Activated CD4-positive, alpha-beta memory T cell treated with anti-CD3 and anti-CD28 coated beads for 36 hours (primary cell): Measurements from ENCODE around the gene IRAK1. TPM values are rescaled to one million over a fixed set of nuclear protein-coding genes. Genes with fewer than 3 reads are reported as not detected.
"Not testable (repeated sequence)": the region's sequence is repeated elsewhere in the genome, so short reads cannot be mapped to it uniquely, and the experiment has no call there.

Experiments
- CTCF ChIA-PET: fragments of 350-600 bp; sonication (Branson Sonifier 250); formaldehyde crosslinking; loops from one replicate; lab custom pipeline; 2021; ENCODE audit warnings: antibody characterized with exemption, inconsistent platforms; lab: Charles Lee
- POLR2A ChIA-PET: fragments of 350-600 bp; sonication (Branson Sonifier 250); formaldehyde crosslinking; loops from one replicate; lab custom pipeline; 2021; ENCODE audit warnings: antibody characterized with exemption; lab: Charles Lee
- DNase-seq: peaks from one replicate; pipeline ENCODE4 v3.0.0-alpha.2; 2020
- H3K27ac Mint-ChIP-seq: one replicate; pipeline ENCODE4 v1.8.0; 2021; ENCODE audit warnings: mixed read lengths
- H3K27me3 Mint-ChIP-seq: one replicate; pipeline ENCODE4 v1.8.0; 2021; ENCODE audit warnings: mixed read lengths
- H3K36me3 Mint-ChIP-seq: one replicate; pipeline ENCODE4 v1.8.0; 2021; ENCODE audit warnings: mixed read lengths
- H3K4me1 Mint-ChIP-seq: one replicate; pipeline ENCODE4 v1.8.0; 2021; ENCODE audit warnings: low read depth, mixed read lengths
- H3K4me3 Mint-ChIP-seq: one replicate; pipeline ENCODE4 v1.8.0; 2021; ENCODE audit warnings: mild to moderate bottlenecking, mixed read lengths
- H3K9me3 Mint-ChIP-seq: one replicate; pipeline ENCODE4 v1.8.0; 2021; ENCODE audit warnings: mixed read lengths
- intact Hi-C: fragments of 100-400 bp; cut with micrococcal nuclease; formaldehyde crosslinking; loops from one replicate; pipeline ENCODE4 v1.15.1; 2023
- total RNA-seq, 2 experiments: library from RNA; stranded (reverse); gene quantifications; one replicate each; pipeline ENCODE4 v1.2.3, GENCODE V29; 2021

The IRAK1 gene
- total RNA-seq, 2 experiments from 2014 or later = 99.6 to 106 TPM

GRCh38 chrX:154008521-154008920, 11.2 kb downstream of the IRAK1 start:
- Mint-ChIP-seq H3K4me1 (no peaks in the 10 kb centered on the region), H3K4me3 (no peak overlapping the region), H3K27me3 (no peaks in the 10 kb centered on the region), H3K27ac (no peak overlapping the region), H3K9me3 (no peaks in the 10 kb centered on the region), H3K36me3 (peaks cover 22% of the 10 kb centered on the region)
- DNase-seq = no peak
- intact Hi-C loops = no loop called here
- CTCF ChIA-PET = interaction anchor here (0.6 kb wide), 1 partner anchor 28 kb away, joined by 3 read pairs; no protein-coding TSS in a partner anchor
- POLR2A ChIA-PET = no interaction called here

DNA sequence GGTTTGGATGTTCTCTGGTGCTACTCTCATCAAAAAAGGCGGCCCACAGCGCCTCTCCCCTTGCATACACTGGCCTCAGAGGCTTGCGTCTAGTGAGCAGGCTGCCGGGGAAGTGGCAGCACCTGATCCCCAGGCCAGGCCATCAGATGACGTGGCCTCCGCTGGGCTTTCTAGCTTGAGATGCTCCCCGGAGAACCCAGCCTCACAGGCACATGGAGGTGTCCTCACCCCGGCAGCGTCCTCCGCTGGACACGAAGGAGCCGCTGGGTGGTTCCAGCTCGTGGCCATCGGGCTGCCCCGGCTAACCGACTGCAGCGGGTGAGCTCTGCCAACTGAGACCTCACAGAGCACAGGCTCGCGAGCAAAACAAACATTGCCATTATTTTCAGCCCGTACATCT, 12.8 kb downstream of the IRAK1 start:
- no peaks in the 10 kb centered on the region for H3K9me3 Mint-ChIP-seq
- no peak overlapping the region for H3K4me3 Mint-ChIP-seq
- no peaks in the 10 kb centered on the region for H3K27me3 Mint-ChIP-seq
- ChIA-PET POLR2A (no interaction called here), CTCF (no interaction called here)
- intact Hi-C loops = no loop called here
- peaks cover 23% of the 10 kb centered on the region for H3K36me3 Mint-ChIP-seq
- DNase-seq = no peak
- H3K4me1 Mint-ChIP-seq = peaks cover 8% of the 10 kb centered on the region
- H3K27ac Mint-ChIP-seq = no peak overlapping the region

DNA sequence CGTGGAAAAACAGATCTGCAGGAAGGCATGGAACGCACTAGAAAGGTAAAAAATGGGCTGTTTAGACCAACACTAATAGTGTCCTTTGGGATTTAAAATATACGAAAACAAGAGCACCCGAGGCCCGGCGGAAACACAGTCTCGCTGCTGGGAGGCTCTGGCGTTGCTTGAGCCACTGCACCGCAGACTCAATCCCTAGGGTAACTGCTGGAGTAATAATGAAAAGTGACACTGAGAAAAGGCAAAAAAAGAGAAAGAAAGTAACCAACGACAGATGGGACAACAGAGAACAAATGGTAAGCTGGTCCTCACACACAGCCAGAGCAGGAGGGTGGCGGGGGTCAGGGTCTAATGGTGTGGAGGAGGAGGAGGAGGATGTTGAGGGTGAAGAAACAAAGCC, 15.4 kb downstream of the IRAK1 start:
- no peak for DNase-seq
- Mint-ChIP-seq H3K27ac (no peak overlapping the region), H3K4me1 (peaks cover 11% of the 10 kb centered on the region), H3K36me3 (peaks cover 11% of the 10 kb centered on the region), H3K9me3 (no peaks in the 10 kb centered on the region), H3K27me3 (no peaks in the 10 kb centered on the region), H3K4me3 (no peak overlapping the region)
- ChIA-PET CTCF (interaction anchor here (6.2 kb wide), 1 partner anchor 9 kb away, joined by 37 read pairs; no protein-coding TSS in a partner anchor), POLR2A (no interaction called here)
- intact Hi-C loops = no loop called here

- H3K27me3 Mint-ChIP-seq = no peaks in the 10 kb centered on the region
- peak overlapping the region; percentile 65 for H3K4me3 Mint-ChIP-seq
- peaks cover 8% of the 10 kb centered on the region for H3K36me3 Mint-ChIP-seq
- H3K27ac Mint-ChIP-seq = peak overlapping the region; percentile 87
- ChIA-PET CTCF (interaction anchor here (6.2 kb wide), 1 partner anchor 11 kb away, joined by 37 read pairs; no protein-coding TSS in a partner anchor), POLR2A (interaction anchor here (0.6 to 2.0 kb wide), 4 partner anchors 10 to 410 kb away, joined by 3 to 6 read pairs (median 3); partner anchors contain the start of genes HCFC1 and TMEM187)
- H3K9me3 Mint-ChIP-seq = no peaks in the 10 kb centered on the region
- peak; percentile 70 for DNase-seq
- H3K4me1 Mint-ChIP-seq = peaks cover 11% of the 10 kb centered on the region
- intact Hi-C loops = loop anchor here (1.0 kb wide), 1 partner anchor 30 kb away; the partner anchor contains the start of gene TMEM187
These were observed 17.4 kb downstream of the IRAK1 start for GRCh38 chrX:154002215-154002719.

GRCh38 chrX:154000051-154000450, 19.7 kb downstream of the IRAK1 start:
- CTCF ChIA-PET = interaction anchor here (0.6 to 6.2 kb wide), 2 partner anchors 14 to 391 kb away, joined by 3 to 37 read pairs; no protein-coding TSS in a partner anchor
- no peaks in the 10 kb centered on the region for H3K9me3 Mint-ChIP-seq

GRCh38 chrX:153999359-154000037, 20.2 kb downstream of the IRAK1 start:
- intact Hi-C loops = no loop called here
- ChIA-PET CTCF (interaction anchor here (0.6 to 6.2 kb wide), 2 partner anchors 14 to 390 kb away, joined by 3 to 37 read pairs; no protein-coding TSS in a partner anchor), POLR2A (no interaction called here)
- Mint-ChIP-seq H3K4me3 (no peak overlapping the region), H3K27me3 (no peaks in the 10 kb centered on the region), H3K9me3 (no peaks in the 10 kb centered on the region), H3K27ac (no peak overlapping the region), H3K4me1 (peaks cover 11% of the 10 kb centered on the region), H3K36me3 (peaks cover 3% of the 10 kb centered on the region)
- DNase-seq = no peak

More at GRCh38 chrX:154000051-154000450, 19.7 kb downstream of the IRAK1 start:
- no peaks in the 10 kb centered on the region for H3K27me3 Mint-ChIP-seq
- H3K27ac Mint-ChIP-seq = no peak overlapping the region
- POLR2A ChIA-PET = no interaction called here
- no peak for DNase-seq
- H3K4me3 Mint-ChIP-seq = no peak overlapping the region
- H3K36me3 Mint-ChIP-seq = peaks cover 3% of the 10 kb centered on the region
- intact Hi-C loops = no loop called here
- peaks cover 11% of the 10 kb centered on the region for H3K4me1 Mint-ChIP-seq

GRCh38 chrX:153995504-153995903, 24.2 kb downstream of the IRAK1 start:
- intact Hi-C loops = no loop called here
- H3K9me3 Mint-ChIP-seq = no peaks in the 10 kb centered on the region
- H3K4me1 Mint-ChIP-seq = peaks cover 6% of the 10 kb centered on the region
- CTCF ChIA-PET = no interaction called here
- POLR2A ChIA-PET = no interaction called here
- no peaks in the 10 kb centered on the region for H3K36me3 Mint-ChIP-seq
- H3K27ac Mint-ChIP-seq = no peak overlapping the region
- no peak overlapping the region for H3K4me3 Mint-ChIP-seq
- H3K27me3 Mint-ChIP-seq = no peaks in the 10 kb centered on the region
- no peak for DNase-seq

- H3K9me3 Mint-ChIP-seq, H3K27ac Mint-ChIP-seq, H3K4me3 Mint-ChIP-seq, DNase-seq, intact Hi-C loops, CTCF ChIA-PET, POLR2A ChIA-PET, H3K27me3 Mint-ChIP-seq, H3K36me3 Mint-ChIP-seq: not testable (repeated sequence)
- peaks cover 16% of the 10 kb centered on the region for H3K4me1 Mint-ChIP-seq
These were observed 25.3 kb downstream of the IRAK1 start for GRCh38 chrX:153994398-153994797.

- intact Hi-C loops = no loop called here
- Mint-ChIP-seq H3K4me3 (no peak overlapping the region), H3K36me3 (no peaks in the 10 kb centered on the region), H3K4me1 (peaks cover 19% of the 10 kb centered on the region), H3K9me3 (no peaks in the 10 kb centered on the region), H3K27me3 (no peaks in the 10 kb centered on the region), H3K27ac (no peak overlapping the region)
- no peak for DNase-seq
- ChIA-PET POLR2A (no interaction called here), CTCF (interaction anchor here (1.0 kb wide), 1 partner anchor 20 kb away, joined by 3 read pairs; no protein-coding TSS in a partner anchor)
These were observed 25.7 kb downstream of the IRAK1 start for GRCh38 chrX:153993978-153994377.

DNA sequence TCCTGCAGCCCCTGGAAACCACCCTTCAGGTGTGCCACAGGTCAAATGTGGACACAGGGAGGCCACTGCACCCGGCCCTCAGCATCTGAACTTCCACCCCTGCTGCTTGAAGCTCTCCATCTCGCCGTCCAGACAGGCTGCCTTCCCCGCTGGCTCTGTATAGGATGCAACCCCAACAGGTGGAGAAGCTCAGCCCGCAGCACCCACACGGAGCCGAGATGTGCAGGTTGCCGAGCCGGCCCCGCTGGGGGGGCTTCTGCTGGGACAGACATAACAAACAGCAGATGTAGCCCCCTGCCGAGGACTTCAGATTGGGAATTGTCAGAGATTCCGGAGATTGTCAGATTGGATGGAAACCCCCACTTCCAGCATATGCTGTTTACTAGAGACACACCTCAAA, 26.6 kb downstream of the IRAK1 start:
- Mint-ChIP-seq H3K4me3 (no peak overlapping the region), H3K27me3 (no peaks in the 10 kb centered on the region), H3K9me3 (no peaks in the 10 kb centered on the region), H3K27ac (no peak overlapping the region), H3K36me3 (no peaks in the 10 kb centered on the region), H3K4me1 (peaks cover 19% of the 10 kb centered on the region)
- intact Hi-C loops = no loop called here
- CTCF ChIA-PET = interaction anchor here (1.0 kb wide), 1 partner anchor 21 kb away, joined by 3 read pairs; no protein-coding TSS in a partner anchor
- DNase-seq = no peak
- POLR2A ChIA-PET = no interaction called here

- Mint-ChIP-seq H3K4me3 (no peak overlapping the region), H3K36me3 (no peaks in the 10 kb centered on the region), H3K9me3 (no peaks in the 10 kb centered on the region), H3K27me3 (no peaks in the 10 kb centered on the region), H3K4me1 (peaks cover 19% of the 10 kb centered on the region), H3K27ac (no peak overlapping the region)
- ChIA-PET CTCF (no interaction called here), POLR2A (no interaction called here)
- intact Hi-C loops = no loop called here
- no peak for DNase-seq
These were observed 27.5 kb downstream of the IRAK1 start for GRCh38 chrX:153992180-153992579.

GRCh38 chrX:153991013-153991580, 28.6 kb downstream of the IRAK1 start:
- no peaks in the 10 kb centered on the region for H3K9me3 Mint-ChIP-seq
- POLR2A ChIA-PET = no interaction called here
- H3K4me1 Mint-ChIP-seq = peaks cover 19% of the 10 kb centered on the region
- H3K27ac Mint-ChIP-seq = no peak overlapping the region
- no peak for DNase-seq
- intact Hi-C loops = no loop called here
- no peak overlapping the region for H3K4me3 Mint-ChIP-seq
- CTCF ChIA-PET = no interaction called here
- H3K27me3 Mint-ChIP-seq = no peaks in the 10 kb centered on the region
- no peaks in the 10 kb centered on the region for H3K36me3 Mint-ChIP-seq
